Measurements from ENCODE around the gene GLTP. TPM values are rescaled to one million over a fixed set of nuclear protein-coding genes. Genes with fewer than 3 reads are reported as not detected.
"Not testable (repeated sequence)": the region's sequence is repeated elsewhere in the genome, so short reads cannot be mapped to it uniquely, and the experiment has no call there.

GLTP gene
- total and polyA plus RNA-seq, 2 of the 4 experiments (the other 2 are of a cell fraction), result 34.4 to 58.4 TPM

DNA sequence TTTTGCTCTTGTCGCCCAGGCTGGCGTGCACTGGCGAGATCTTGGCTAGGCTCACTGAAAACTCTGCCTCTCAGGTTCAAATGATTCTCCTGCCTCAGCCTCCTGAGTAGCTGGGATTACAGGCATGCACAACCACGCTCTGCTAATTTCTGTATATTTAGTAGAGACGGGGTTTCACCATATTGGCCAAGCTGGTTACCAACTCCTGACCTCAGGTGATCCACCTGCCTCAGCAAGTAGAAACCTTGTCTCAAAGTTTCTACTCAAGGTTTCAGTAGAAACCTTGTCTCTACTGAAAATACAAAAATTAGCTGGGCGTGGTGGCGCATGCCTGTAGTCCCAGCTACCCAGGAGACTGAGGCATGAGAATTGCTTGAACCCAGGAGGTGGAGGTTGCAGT is 11.4 kb upstream of the GLTP start:
- POLR2A ChIA-PET (ENCODE audit: unreplicated experiment); H3K4me2 ChIP-seq (ENCODE audit: low read depth, low read length); H2BK5ac ChIP-seq (ENCODE audit: low read depth, low read length, poor library complexity, severe bottlenecking); intact Hi-C loops (cut with micrococcal nuclease); H3K27me3 ChIP-seq (ENCODE audit: control insufficient read depth, insufficient read depth, low read length); H3K9ac ChIP-seq (ENCODE audit: low read depth, low read length); H2BK20ac ChIP-seq (ENCODE audit: low read depth, low read length); ATAC-seq (ENCODE audit: low read depth); H3K18ac ChIP-seq (ENCODE audit: low read depth, low read length); DNase-seq; BruUV-seq (replicated peaks); H3K9me3 ChIP-seq (ENCODE audit: control insufficient read depth, insufficient read depth, low read length); H2BK15ac ChIP-seq (ENCODE audit: low read depth, low read length); H2AK9ac ChIP-seq (replicated peaks; ENCODE audit: low read depth, low read length, poor library complexity); H3K56ac ChIP-seq (ENCODE audit: extremely low read depth, insufficient read depth, low read length); H3K9me1 ChIP-seq (ENCODE audit: insufficient read depth, low read length); H3K14ac ChIP-seq (replicated peaks; ENCODE audit: low read depth, low read length); H3K27ac ChIP-seq (ENCODE audit: insufficient read depth, low read length); dilution Hi-C loops (cut with HindIII; ENCODE audit: low sequenced_read_pairs, unreplicated experiment); H3K4me3 ChIP-seq (ENCODE audit: insufficient read depth, low read depth, low read length); H3K4me1 ChIP-seq (ENCODE audit: control insufficient read depth, insufficient read depth, low read length); H2BK120ac ChIP-seq (ENCODE audit: low read depth, low read length); H4K20me1 ChIP-seq (ENCODE audit: insufficient read depth, low read length); H4K5ac ChIP-seq (ENCODE audit: low read depth, low read length); H3K36me3 ChIP-seq (ENCODE audit: control insufficient read depth, insufficient read depth, low read length); H4K8ac ChIP-seq (ENCODE audit: low read depth in 2 of 2, low read length in 2 of 2); H2AK5ac ChIP-seq (ENCODE audit: low read depth, low read length); H2AFZ ChIP-seq (replicated peaks; ENCODE audit: low read length, poor library complexity); H4K91ac ChIP-seq (ENCODE audit: insufficient read depth, low read depth, low read length); in situ Hi-C loops (cut with MboI; ENCODE audit: low sequenced_read_pairs); H3K23ac ChIP-seq (ENCODE audit: low read depth, low read length); H3K79me1 ChIP-seq (ENCODE audit: low read depth in 1 of 2, low read length in 2 of 2); H3K4ac ChIP-seq (ENCODE audit: low read depth, low read length): not testable (repeated sequence)
- 94% methylated on average over 3 of the region's 7 CpGs; no CpG with 5 or more reads in 1 of the 2 experiments for whole genome bisulfite sequencing, 2 experiments (ENCODE audit: extremely low coverage in 2 of 2, insufficient read length in 1 of 2)
- CTCF ChIA-PET, result interaction anchor here (1.4 kb wide), 1 partner anchor 46 kb away, joined by 4 read pairs; no protein-coding TSS in a partner anchor
